ENCODE results near the gene MYO3B.

MYO3B gene

DNA sequence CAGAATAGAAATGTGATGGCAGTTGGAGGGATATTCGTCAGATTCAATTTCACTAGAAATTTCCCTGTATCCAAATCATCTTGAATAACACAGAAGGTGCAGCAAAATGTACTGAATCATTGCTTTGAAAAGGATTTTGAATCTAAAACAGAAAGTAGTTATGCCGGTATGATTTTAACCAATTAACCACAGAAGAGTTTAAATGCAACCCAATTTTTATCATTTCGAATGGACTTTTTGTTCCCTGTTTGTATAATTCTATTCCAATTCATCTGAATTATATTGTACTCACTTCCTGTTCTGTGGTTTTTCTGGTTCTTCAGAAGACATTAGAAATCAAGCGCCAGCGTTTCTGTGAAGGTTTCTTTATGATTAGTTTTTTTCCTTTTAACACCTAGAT, 190.4 kb downstream of the MYO3B start:
- no peak for DNase-seq (ENCODE audit: low read depth in 3 of 3, low spot score in 1 of 3)

GRCh38 chr2:170369228-170369627, 191.3 kb downstream of the MYO3B start:
- DNase-seq (ENCODE audit: low read depth in 3 of 3, low spot score in 1 of 3), result no peak

- DNase-seq (ENCODE audit: low read depth in 3 of 3, low spot score in 1 of 3), result no peak
These were observed 191.9 kb downstream of the MYO3B start for GRCh38 chr2:170369894-170370293.

- no peak for DNase-seq (ENCODE audit: low read depth in 3 of 3, low spot score in 1 of 3)
These were observed 193.5 kb downstream of the MYO3B start for GRCh38 chr2:170371231-170371998.

DNA sequence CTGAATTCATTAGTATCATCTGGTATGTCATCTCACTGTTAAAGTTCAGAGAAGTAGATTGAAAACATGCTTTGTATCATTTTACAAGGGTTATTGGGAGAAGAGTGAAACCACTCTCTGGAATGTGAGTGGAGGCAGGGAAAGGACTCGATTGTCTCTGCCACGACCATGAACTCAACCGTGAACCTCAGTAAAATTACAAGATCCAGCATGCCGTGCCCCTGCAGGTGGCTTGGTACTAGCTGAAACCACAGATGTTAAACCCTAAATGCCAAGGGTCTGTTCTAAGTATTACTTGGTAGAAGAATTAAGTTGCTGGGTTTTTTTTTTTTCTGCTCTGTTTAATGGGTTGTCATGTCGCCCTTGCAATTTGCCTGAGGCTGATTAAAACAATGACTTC, 197.2 kb downstream of the MYO3B start:
- DNase-seq (ENCODE audit: low read depth in 3 of 3, low spot score in 1 of 3), result no peak

- DNase-seq (ENCODE audit: low read depth in 3 of 3, low spot score in 1 of 3), result no peak
These were observed 199.7 kb downstream of the MYO3B start for GRCh38 chr2:170377500-170378207.

- no peak for DNase-seq (ENCODE audit: low read depth in 3 of 3, low spot score in 1 of 3)
These were observed 202.3 kb downstream of the MYO3B start for GRCh38 chr2:170380267-170380666.

- no peak for DNase-seq (ENCODE audit: low read depth in 3 of 3, low spot score in 1 of 3)
These were observed 203.7 kb downstream of the MYO3B start for GRCh38 chr2:170381678-170382077.

DNA sequence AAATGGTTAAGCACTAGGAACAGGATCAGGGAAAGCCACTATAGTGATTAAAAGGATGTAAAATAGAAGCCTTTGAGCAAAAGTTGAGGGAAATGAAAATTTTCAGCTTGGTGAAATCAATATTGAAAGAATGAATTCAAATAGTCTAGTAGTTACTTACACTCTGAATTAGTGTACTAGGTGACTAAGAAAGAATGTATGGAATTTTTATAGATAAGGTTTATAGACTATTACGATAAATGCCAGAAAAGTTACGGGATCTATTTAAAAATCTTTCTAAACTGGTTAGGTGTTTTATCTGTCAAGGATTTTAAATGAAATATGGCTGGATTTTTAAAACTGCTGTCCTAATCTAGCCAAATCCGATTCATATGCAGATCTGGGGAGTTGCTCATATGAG, 208.6 kb downstream of the MYO3B start:
- no peak for DNase-seq (ENCODE audit: low read depth in 3 of 3, low spot score in 1 of 3)

DNA sequence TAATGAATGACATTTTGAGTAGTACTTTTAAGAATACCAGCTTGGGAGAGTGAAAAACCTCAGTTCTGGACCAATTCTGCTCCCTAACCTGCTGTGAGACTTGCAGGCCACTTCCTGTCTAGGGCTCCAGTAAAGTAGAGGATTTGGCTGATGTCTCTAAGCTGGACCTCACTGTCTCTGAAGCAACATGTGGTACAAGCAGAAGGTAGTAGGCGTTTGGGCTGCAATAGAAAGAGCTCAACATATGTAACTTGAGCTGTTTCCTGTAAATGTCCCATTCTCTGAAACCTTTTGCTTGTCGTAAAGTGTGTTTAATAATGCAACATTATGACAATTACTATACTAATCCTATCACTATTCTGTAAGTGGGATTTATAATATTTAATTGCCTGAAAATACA, 213.1 kb downstream of the MYO3B start:
- DNase-seq (ENCODE audit: low read depth in 3 of 3, low spot score in 1 of 3), result no peak

- no peak for DNase-seq (ENCODE audit: low read depth in 3 of 3, low spot score in 1 of 3)
These were observed 213.8 kb downstream of the MYO3B start for GRCh38 chr2:170391697-170392096.

GRCh38 chr2:170393861-170394498, 216.0 kb downstream of the MYO3B start:
- DNase-seq (ENCODE audit: low read depth in 3 of 3, low spot score in 1 of 3), result no peak

GRCh38 chr2:170394641-170395387, 216.9 kb downstream of the MYO3B start:
- DNase-seq (ENCODE audit: low read depth in 3 of 3, low spot score in 1 of 3), result no peak

DNA sequence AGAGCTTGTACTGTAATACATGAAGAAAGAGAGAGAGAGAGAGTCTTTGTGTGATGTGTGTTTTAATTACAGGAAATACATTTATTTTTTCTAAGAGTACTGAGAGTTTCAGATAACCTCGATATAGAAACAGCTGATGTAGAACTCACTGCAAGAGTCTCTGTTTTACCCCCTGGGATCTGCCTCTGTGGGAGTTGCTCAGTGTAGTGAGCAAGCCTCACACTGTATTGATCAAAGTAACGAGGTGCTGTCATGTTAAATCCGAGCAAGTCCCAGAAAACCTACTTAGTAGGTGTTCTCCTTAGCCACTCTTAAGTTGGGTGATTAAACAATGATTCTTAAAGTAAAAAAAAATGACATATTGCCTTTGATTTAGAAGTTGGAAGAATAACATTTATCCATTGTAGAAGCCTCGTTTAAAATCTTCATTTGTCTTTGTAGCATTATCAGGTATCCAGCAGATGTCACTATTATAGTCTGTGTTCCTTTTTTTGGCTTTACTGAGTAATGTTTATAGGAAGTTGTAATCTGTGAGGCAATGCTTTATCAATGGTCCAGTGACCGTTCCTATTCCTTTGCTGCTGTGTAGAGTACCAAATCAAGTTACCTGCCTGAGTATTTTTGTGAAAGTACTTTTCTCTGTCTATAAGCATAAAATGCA, 219.0 kb downstream of the MYO3B start:
- DNase-seq (ENCODE audit: low read depth in 3 of 3, low spot score in 1 of 3), result no peak

DNA sequence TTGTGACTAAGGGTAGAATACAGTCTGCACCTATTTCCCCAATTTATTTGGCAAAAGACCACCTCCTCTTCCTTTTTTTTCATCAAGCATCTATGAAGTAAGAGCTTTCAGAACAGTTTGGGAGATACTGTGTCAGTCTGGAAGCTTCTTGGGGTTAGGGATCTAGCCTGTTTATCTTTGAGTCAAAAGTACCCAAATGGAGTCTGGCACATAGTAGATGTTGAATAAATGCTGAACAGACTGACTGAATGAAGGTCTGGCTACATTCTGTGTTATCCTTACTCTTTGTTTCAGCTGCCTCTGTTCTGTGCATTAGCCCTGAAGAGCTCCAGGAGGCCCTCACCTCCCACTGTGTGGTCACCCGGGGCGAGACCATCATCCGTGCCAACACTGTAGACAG, 223.2 kb downstream of the MYO3B start:
- DNase-seq (ENCODE audit: low read depth in 3 of 3, low spot score in 1 of 3), result no peak

DNA sequence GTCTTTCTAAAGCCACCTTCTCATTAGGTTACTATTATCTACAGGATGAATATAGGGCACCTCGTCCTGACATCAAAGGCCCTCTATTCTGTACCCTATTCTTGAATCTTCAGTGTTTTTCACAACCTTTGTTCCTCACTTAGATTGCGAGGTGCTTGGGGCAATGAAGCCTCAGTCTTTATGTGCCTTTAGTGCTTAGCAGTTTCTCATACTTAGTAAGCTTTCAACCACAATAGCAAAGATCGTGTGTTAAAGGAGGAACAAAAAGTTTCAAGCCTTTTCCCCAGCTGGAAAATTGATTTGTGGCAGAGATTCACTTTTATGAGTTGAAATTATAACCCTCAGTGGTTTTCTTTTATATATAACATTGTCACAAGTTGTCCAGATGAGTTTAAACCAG, 226.9 kb downstream of the MYO3B start:
- DNase-seq (ENCODE audit: low read depth in 3 of 3, low spot score in 1 of 3), result no peak

GRCh38 chr2:170405326-170405725, 227.4 kb downstream of the MYO3B start:
- DNase-seq (ENCODE audit: low read depth in 3 of 3, low spot score in 1 of 3), result no peak

DNA sequence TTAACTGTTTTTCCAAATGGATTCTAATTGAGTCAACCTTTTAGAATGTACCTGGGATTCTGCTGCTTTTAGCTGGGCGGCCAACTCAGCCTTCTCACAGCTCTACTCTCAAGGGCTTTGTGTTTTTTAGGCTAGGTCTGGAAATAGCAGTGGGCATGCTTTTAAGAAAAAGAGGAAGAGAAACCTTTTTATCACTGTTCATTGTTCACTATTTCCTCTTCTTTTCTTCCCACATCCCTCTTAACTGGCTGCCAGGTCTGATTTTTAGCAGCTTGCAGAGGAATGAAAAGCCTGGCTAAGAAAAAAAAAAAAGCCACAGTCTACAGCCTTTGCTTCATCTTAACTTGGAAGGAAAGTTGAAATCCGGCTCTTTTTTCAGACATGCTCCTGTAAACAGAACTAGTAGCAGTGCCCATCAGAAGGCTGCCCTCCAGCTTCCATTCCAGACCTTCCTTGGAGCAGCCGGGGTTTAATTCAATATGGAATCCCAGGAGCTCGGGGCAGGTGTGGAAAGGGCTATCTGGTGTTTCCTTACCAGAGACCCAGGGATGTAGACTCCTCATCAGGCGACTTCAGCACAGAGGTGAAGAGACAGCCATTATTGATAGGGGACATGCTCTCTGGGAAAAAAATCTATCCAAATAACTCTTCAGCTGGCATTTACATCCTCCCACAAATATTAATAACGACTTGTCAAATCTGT, 230.7 kb downstream of the MYO3B start:
- DNase-seq (ENCODE audit: low read depth in 3 of 3, low spot score in 1 of 3), result no peak

- DNase-seq (ENCODE audit: low read depth in 3 of 3, low spot score in 1 of 3), result peak; percentile 40 to 55 (median 50)
These were observed 231.2 kb downstream of the MYO3B start for GRCh38 chr2:170409164-170409535.

DNA sequence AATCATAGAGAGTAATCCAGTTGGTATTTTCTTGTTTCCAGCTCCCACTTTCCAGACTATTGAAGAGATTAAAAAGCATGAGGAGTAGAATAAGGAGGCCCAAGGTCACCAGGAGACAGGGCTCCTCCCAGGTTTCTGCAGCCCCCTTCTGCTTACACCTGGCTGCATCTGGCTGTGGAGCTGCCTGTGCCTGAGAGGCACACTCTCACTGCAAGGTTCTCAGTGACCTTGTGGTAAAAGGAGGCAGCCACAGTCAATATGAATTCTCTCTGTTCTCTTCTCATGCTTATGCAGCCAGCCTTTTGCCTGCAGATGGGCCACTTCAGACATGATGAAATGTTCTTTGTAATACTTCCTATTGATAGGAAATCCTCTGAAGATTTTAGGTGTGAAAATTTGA, 233.7 kb downstream of the MYO3B start:
- DNase-seq (ENCODE audit: low read depth in 3 of 3, low spot score in 1 of 3), result no peak

All from stimulated activated CD4-positive, alpha-beta T cell treated with anti-CD3 and anti-CD28 coated beads, TNF-alpha, amount 100 ng/mL, for 1 hour (primary cell).